Adipocyte (in vitro differentiated cells): ENCODE measurements around the gene NUP155.

ENCODE experiments used
- DNase-seq: peaks from one replicate; pipeline ENCODE4 v3.0.0-alpha.2; 2015; ENCODE audit warnings: low read depth
- H3K27me3 ChIP-seq: replicated peaks from 2 replicates; pipeline ENCODE4 v1.7.0; 2013; ENCODE audit warnings: mild to moderate bottlenecking, low read length, moderate library complexity; ENCODE audit not compliant: control insufficient read depth, insufficient read depth
- H3K36me3 ChIP-seq: 2 replicates; pipeline ENCODE4 v1.7.0; 2013; ENCODE audit warnings: low read length, mild to moderate bottlenecking, moderate library complexity; ENCODE audit not compliant: control insufficient read depth, insufficient read depth, severe bottlenecking
- H3K4me1 ChIP-seq: 2 replicates; pipeline ENCODE4 v1.7.0; 2013; ENCODE audit warnings: mild to moderate bottlenecking, low read length, moderate library complexity; ENCODE audit not compliant: control insufficient read depth, insufficient read depth
- H3K4me3 ChIP-seq: 2 replicates; pipeline ENCODE4 v1.7.0; 2013; ENCODE audit warnings: mild to moderate bottlenecking, low read length, moderate library complexity
- H3K9ac ChIP-seq: 2 replicates; pipeline ENCODE4 v1.7.0; 2013; ENCODE audit warnings: mild to moderate bottlenecking, low read length, moderate library complexity
- H3K9me3 ChIP-seq: 2 replicates; pipeline ENCODE4 v1.7.0; 2013; ENCODE audit warnings: mild to moderate bottlenecking, low read length, moderate library complexity; ENCODE audit not compliant: control insufficient read depth

The NUP155 gene

DNA sequence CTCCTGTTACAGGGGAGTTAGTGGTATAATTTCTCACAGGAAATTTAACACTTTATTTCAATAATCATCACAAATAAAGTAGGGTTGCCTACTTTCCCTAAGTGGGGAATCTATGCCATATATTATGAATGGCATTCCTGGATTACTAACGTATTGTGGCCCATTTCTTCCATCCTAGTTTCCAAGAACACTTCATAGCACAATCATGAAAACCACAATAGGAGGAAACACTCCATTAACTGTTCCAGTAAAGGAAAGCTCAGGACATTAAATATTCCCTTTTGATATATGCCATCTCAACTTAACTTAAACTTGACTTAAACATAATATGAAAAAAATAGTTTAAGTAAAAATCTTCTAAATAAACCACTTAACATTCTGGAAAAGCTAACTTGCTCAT lies 123.9 kb downstream of the NUP155 start:
- Histone ChIP-seq H3K27me3 (no peaks in the 10 kb centered on the region), H3K36me3 (peaks cover 3% of the 10 kb centered on the region), H3K9me3 (no peaks in the 10 kb centered on the region), H3K4me3 (peak overlapping the region; percentile 95), H3K9ac (no peak overlapping the region), H3K4me1 (peaks cover 26% of the 10 kb centered on the region)
- no peak for DNase-seq
